HG02763 (cell line): ENCODE data around the gene LYSMD2.

Experiments
- ATAC-seq: cut with Tn5 transposase; IDR thresholded peaks from one replicate; pipeline ENCODE4 v1.9.1; 2021; ENCODE audit warnings: mild to moderate bottlenecking, moderate library complexity; ENCODE audit not compliant: unreplicated experiment

Gene LYSMD2

DNA sequence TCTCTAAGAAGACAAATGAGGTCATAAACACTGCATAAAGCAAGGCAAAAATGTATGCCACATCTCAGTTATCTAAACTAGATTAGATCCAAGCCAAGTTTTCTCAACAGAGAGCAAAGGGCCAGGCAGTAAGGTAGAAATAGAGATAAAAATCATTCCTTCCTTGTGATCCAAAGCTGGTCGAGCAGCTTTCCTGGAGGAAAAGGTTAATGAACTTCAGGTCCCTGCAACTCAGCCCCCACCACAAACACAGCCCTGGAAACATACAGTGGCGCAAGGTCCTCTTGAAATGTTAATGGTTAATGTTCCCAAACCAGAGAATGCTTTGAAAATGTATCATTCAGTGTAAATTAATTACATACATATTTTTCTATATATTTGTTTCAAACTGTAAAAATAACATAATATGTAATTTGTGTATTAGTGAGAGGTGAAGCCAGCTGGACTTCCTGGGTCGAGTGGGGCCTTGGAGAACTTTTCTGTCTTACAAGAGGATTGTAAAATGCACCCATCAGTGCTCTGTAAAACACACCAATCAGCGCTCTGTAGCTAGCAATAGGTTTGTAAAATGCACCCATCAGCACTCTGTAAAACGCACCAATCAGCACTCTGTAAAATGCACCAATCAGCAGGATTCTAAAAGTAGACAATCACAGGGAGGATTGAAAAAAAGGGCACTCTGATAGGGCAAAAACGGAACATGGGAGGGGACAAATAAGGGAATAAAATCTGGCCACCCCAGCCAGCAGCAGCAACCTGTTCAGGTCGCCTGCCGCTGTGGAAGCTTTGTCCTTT, 17.1 kb downstream of the LYSMD2 start:
- no peak for ATAC-seq

- ATAC-seq, result no peak
Measured at GRCh38 chr15:51718746-51719145, 18.7 kb downstream of the LYSMD2 start.

GRCh38 chr15:51718219-51718618, 19.2 kb downstream of the LYSMD2 start:
- ATAC-seq, result no peak

- ATAC-seq, result no peak
Measured at GRCh38 chr15:51714911-51715310, 22.5 kb downstream of the LYSMD2 start.

GRCh38 chr15:51714162-51714561, 23.3 kb downstream of the LYSMD2 start:
- ATAC-seq, result no peak

- no peak for ATAC-seq
Measured at GRCh38 chr15:51709031-51709430, 28.4 kb downstream of the LYSMD2 start.

DNA sequence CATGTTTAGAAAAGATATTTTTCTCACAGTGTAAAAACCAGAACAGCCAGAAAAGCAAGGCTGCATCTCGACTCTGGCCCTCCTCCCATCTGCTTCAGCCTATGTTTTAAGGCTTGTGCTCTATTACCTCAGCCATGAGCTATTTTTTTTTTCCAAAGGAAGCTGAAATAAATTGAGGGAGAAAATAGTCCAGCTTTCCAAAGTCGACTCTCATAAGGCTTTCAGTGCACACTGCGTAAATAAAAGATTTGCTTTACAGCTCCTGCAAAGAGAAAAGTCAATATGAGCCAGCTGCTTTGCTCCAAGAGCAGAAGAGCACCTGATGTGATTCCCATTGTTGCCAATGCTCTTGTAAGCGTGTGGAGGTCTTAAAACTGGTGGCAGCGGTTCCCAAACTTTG, 29.4 kb downstream of the LYSMD2 start:
- no peak for ATAC-seq

DNA sequence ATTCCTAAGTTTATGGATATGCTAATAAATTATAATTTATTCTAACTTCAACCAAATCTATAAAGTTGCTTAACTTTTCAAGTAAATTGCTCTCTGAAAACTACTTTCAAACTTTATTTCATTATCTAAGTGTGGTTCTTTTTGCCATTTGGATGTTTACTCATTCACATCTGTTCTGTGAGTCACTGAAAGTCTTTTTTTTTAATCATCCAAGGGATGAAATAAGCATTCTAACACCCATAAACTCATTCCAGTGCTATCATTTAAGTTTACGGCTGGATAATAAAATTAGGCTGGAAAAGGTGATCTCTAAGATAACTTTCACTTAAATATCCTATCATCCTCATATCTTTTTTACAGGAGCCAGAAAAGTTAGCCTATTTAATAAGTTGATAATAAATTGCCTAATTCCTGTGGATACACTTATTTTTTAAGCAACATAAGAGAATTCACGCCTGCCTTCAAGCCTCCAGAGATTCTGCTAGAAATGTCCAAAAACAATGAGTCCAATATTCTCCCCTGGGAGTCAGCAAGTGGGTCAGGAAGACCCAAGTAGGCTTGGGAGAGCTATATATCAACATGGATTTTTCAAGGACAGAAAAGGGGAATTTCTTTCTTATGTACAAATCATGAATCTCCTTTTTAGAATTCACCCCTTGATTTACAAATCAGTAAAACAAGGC, 30.4 kb downstream of the LYSMD2 start:
- ATAC-seq, result no peak

DNA sequence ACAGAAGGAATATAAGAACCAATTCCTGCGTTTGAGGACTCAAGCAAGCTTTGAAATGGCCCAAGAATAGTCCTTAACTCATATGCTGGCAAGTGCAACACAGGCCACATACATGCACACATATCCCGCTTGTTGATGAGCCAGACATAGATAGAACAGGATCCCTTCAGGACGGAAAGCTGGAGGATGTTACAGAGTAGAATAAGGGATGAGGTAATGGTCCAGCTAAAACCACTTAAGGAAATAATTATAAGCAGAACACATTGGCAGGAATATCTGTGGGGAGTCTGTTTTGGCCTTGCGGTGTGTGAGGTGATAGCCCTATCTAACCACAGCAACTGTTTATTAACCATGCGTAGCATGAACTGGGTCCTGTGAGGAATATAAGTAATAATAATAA, 31.2 kb downstream of the LYSMD2 start:
- ATAC-seq, result no peak

DNA sequence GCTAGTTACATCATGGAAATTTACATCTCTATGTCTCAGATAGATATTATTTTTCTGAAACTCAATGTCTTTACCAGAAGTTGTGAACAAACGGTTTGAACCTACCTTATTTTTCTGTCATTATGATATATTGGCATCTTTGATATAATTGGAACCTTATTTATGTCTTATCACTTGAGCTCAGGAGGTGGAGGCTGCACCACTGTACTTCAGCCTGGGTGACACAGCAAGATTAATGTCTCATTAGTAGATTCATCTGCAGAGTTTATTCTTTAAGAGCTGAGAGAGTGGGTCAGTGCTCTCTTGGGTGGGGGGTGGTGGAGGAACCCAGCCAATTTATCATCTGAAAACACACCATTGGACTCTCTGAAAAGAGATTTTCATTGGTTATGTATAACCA, 34.7 kb downstream of the LYSMD2 start:
- ATAC-seq, result no peak

- no peak for ATAC-seq
Measured at GRCh38 chr15:51699373-51699772, 38.1 kb downstream of the LYSMD2 start.

GRCh38 chr15:51697163-51697562, 40.3 kb downstream of the LYSMD2 start:
- no peak for ATAC-seq

GRCh38 chr15:51696566-51696965, 40.9 kb downstream of the LYSMD2 start:
- ATAC-seq, result no peak

DNA sequence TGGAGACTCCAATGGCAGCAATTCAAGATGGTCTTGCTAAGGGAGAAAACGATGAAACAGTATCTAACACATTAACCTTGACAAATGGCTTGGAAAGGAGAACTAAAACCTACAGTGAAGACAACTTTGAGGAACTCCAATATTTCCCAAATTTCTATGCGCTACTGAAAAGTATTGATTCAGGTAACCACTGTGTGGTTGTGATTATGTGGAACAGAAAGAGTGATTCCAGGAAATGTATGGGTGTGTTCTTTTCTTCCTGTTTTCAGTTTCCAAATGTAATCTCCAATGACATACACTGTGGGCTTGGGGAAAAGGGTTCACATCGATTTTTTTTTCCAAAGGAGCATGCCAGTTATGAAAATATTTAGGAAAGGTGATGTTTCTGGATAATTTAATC, 45.3 kb downstream of the LYSMD2 start:
- ATAC-seq, result no peak

GRCh38 chr15:51688863-51689262, 48.6 kb downstream of the LYSMD2 start:
- ATAC-seq, result no peak

DNA sequence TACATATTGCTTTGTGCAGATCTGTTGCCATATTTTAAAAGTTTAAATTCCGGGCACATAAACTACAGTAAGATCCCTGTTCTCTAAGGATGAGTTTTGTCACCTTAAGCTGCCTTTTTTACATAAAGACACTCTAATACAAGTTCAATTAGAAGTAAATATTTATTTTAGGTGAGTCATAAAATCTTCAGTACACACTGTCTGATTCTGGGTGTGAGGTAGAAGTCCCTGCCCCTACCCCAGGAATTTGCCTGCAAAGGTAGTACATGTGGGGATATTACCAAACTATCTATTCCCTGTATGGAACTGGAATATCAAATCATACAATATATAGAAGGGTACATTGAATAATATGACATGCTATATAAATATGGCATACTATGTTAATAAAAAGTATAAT, 49.9 kb downstream of the LYSMD2 start:
- ATAC-seq, result no peak

- ATAC-seq, result no peak
Measured at GRCh38 chr15:51681303-51681963, 56.0 kb downstream of the LYSMD2 start, which contains the start of gene SCG3. SCG3 (plus strand) TSS chr15:51681503; CDS start chr15:51681756, 253 bp downstream.

GRCh38 chr15:51680321-51680720, 57.1 kb downstream of the LYSMD2 start:
- no peak for ATAC-seq

GRCh38 chr15:51678096-51678495, 59.4 kb downstream of the LYSMD2 start:
- ATAC-seq, result no peak

DNA sequence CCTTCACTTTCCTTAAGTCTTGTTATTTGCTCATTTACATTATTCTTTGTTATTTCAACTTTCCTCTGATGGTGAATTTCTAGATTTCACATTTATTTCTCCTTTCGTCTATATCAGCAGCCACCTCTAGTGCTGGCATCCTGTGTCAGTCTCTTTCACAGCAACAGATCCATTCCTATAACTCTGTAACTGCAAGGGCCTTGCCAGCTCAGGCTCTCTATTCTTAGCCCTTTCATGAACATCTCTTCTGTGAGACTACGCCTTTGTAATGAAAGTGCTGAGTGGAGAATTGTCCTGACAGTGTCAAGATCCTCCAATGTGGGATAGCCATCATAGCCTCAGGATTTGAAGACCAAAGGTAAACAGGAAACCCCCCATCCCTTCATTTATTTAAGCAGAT, 60.0 kb downstream of the LYSMD2 start:
- ATAC-seq, result no peak

DNA sequence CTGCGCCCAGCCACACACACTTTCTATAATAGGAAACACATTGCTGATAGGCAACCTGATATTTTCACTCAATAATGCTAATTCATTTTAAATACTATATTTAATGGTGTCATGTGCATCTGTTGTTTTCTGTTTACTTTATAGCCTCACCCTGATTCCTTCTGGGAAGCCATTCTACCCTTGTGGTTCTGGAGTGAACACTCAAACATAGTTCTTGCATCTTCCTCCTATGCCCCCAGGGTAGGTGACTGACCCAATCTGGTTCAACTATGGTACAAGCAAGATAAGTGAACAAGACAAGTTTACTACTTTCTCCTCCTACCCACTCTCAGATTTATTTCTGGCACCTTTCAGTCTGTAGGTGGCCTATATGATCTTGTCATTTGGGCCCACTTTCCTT, 60.4 kb downstream of the LYSMD2 start:
- ATAC-seq, result no peak

DNA sequence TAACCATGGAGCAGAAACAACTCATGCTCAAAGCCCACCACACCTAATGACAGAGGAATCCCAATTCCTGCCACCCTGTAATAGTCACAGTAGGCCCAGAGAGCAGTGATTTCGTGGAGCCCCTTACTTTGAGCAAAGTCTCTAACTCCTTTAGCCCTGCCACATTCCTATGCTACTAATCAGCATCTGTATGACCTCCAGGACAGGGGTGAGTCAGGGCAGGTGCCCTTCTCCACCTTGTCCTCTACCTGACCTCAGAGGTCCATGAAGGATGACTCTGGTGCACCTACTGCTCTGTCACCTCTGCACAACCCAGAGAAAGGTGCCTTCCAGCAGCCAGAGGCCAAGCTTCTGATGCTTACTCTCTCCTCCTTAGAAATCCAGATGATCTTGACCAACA, 62.2 kb downstream of the LYSMD2 start:
- no peak for ATAC-seq
